Endothelial cell (in vitro differentiated cells): Measurements from ENCODE around the gene ADRA2B. TPM values are rescaled to one million over a fixed set of nuclear protein-coding genes. Genes with fewer than 3 reads are reported as not detected.

Experiments
- DNase-seq: peaks from one replicate; pipeline ENCODE4 v3.0.0; 2021; ENCODE audit warnings: low spot score
- H3K27ac Mint-ChIP-seq: one replicate; pipeline ENCODE4 v1.8.0; 2021; ENCODE audit warnings: mixed read lengths, inconsistent platforms; ENCODE audit not compliant: unreplicated experiment
- H3K27me3 Mint-ChIP-seq: one replicate; pipeline ENCODE4 v1.8.0; 2021; ENCODE audit warnings: mild to moderate bottlenecking, moderate library complexity, mixed read lengths, inconsistent platforms; ENCODE audit not compliant: unreplicated experiment
- H3K36me3 Mint-ChIP-seq: one replicate; pipeline ENCODE4 v1.8.0; 2021; ENCODE audit warnings: mild to moderate bottlenecking, low read depth, mixed read lengths, inconsistent platforms; ENCODE audit not compliant: unreplicated experiment
- H3K4me1 Mint-ChIP-seq: one replicate; pipeline ENCODE4 v1.8.0; 2021; ENCODE audit warnings: mild to moderate bottlenecking, mixed read lengths, inconsistent platforms; ENCODE audit not compliant: unreplicated experiment
- H3K4me3 Mint-ChIP-seq: one replicate; pipeline ENCODE4 v1.8.0; 2021; ENCODE audit warnings: mild to moderate bottlenecking, mixed read lengths, inconsistent platforms; ENCODE audit not compliant: unreplicated experiment
- H3K9me3 Mint-ChIP-seq: one replicate; pipeline ENCODE4 v1.8.0; 2021; ENCODE audit warnings: mixed read lengths, inconsistent platforms; ENCODE audit not compliant: unreplicated experiment
- total RNA-seq: library from RNA; stranded (reverse); fragmentation: NEBNext Ultra II Directional; extraction: Animal tissue kit (Norgen Biotek cat#: 25700); gene quantifications from one replicate; pipeline ENCODE4 v1.2.1, GENCODE V29; 2021; ENCODE audit not compliant: unreplicated experiment
- TF ChIP-seq, protein P1 (sequence below): fragments of 200-600 bp; sonication (generic); IDR thresholded peaks from one replicate; pipeline ENCODE4 v1.5.0; 2021; ENCODE audit warnings: antibody characterized with exemption; ENCODE audit not compliant: unreplicated experiment

ADRA2B gene
- total RNA-seq, 1 donor from 2014 or later: 0.46 TPM

DNA sequence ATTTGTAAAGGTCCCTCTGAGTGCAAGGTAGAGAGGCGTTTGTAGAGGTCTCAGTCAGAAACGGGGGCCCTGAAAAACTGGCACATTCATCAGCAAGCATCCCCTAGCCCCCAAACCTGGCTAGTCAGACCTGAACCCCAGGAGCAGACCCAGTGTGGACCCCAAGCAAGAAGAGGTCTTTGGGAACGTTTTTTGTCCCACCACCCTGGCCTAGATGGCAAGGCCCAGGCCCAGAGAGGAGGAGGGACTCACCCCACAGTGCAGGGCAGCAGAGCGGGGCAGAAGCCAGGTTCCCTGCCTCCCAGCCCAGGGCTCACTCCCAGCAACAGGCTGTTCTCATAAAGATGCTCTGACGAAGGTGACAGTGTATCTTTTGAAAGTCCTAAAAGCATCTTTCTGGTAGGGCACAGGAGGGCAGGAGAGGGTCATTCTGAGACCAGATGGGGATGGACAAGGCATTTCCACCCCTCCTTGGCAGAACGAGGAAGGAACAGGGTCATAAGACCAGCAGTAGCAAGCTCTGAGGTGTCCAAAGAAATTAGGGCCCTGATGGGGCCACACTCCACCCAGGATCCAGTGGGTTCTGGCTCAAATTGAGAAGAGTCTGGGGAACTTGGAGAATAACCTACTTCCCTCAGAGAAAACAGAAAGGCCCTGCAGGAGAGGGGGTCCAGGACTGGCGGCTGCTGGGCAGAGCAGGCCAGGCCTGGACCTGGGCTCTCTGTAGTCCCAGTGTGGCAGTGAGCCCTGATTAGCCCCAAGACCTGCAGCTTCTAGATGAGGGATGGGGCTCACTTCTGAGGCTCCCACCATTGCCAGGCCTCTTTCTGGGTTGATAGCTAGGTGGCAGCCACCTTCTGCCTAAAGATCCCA, 18.2 kb downstream of the ADRA2B start:
- Mint-ChIP-seq H3K27ac (no peak overlapping the region), H3K9me3 (no peaks in the 10 kb centered on the region), H3K27me3 (peaks cover 15% of the 10 kb centered on the region), H3K4me1 (no peaks in the 10 kb centered on the region), H3K36me3 (no peaks in the 10 kb centered on the region), H3K4me3 (no peak overlapping the region)
- no peak for DNase-seq
- TF ChIP-seq, protein P1, sequence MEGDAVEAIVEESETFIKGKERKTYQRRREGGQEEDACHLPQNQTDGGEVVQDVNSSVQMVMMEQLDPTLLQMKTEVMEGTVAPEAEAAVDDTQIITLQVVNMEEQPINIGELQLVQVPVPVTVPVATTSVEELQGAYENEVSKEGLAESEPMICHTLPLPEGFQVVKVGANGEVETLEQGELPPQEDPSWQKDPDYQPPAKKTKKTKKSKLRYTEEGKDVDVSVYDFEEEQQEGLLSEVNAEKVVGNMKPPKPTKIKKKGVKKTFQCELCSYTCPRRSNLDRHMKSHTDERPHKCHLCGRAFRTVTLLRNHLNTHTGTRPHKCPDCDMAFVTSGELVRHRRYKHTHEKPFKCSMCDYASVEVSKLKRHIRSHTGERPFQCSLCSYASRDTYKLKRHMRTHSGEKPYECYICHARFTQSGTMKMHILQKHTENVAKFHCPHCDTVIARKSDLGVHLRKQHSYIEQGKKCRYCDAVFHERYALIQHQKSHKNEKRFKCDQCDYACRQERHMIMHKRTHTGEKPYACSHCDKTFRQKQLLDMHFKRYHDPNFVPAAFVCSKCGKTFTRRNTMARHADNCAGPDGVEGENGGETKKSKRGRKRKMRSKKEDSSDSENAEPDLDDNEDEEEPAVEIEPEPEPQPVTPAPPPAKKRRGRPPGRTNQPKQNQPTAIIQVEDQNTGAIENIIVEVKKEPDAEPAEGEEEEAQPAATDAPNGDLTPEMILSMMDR: no peak

DNA sequence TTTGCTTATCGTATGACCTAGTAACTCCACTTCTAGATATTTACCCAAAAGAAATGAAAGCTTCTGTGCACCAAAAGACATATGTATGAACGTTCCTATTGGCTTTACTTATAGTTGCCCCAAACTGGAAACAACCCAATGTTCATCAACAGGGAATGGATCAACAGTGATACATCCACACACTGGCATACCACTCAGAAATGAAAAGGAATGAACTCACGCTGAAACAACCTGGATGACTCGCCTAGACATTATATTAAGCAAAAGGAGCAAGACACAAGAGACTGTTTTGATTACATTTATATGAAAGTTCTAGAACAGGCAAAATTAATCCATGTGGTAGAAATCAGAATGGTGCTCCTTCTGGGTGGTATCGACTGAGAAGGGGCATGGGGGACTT, 18.9 kb downstream of the ADRA2B start:
- TF ChIP-seq, protein P1: no peak
- H3K9me3 Mint-ChIP-seq: no peaks in the 10 kb centered on the region
- DNase-seq: no peak
- H3K4me3 Mint-ChIP-seq: no peak overlapping the region
- H3K27me3 Mint-ChIP-seq: peaks cover 14% of the 10 kb centered on the region
- H3K27ac Mint-ChIP-seq: no peak overlapping the region
- no peaks in the 10 kb centered on the region for H3K36me3 Mint-ChIP-seq
- no peaks in the 10 kb centered on the region for H3K4me1 Mint-ChIP-seq

DNA sequence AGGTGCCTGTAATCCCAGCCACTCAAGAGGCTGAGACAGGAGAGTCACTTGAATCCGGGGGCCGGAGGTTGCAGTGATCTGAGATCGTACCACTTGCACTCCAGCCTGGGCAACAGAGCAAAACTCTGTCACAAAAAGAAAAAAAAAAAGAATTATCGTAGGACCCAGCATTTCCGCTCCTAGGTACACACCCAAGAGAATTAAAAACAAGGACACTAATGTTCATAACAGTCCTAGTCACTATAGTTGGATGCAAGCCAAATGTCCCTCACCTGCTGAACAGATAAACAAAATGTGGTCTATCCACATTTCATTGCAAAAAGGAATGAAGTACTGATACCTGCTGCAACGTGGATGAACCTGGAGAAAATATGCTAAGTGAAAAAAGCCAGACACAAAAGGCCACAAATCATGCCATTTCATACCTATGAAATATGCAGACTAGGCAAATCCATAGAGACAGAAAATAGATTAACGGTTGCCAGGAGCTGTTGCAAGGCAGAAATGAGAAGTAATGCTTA, 21.2 kb downstream of the ADRA2B start:
- H3K4me1 Mint-ChIP-seq: no peaks in the 10 kb centered on the region
- no peaks in the 10 kb centered on the region for H3K36me3 Mint-ChIP-seq
- no peaks in the 10 kb centered on the region for H3K9me3 Mint-ChIP-seq
- peaks cover 4% of the 10 kb centered on the region for H3K27me3 Mint-ChIP-seq
- DNase-seq: no peak
- TF ChIP-seq, protein P1: no peak
- no peak overlapping the region for H3K27ac Mint-ChIP-seq
- no peak overlapping the region for H3K4me3 Mint-ChIP-seq

DNA sequence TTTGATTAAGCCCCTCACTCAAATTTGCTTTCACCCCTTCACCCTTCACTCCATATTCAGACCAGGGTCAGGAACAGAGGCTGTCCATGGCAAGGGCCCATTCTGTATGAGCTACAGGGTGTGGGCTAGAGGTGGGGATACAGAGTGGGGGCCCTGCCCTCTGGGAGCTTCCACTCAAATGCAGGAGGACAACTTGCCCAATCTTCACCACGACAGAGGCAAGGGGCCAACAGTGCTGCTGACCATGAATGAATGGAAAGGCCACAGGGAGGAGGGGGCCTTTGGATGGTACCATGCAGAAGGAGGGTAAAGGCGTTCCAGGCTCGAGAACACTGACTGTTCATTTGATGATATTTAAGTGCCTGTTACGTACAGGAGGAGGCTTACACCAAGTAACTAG, 22.8 kb downstream of the ADRA2B start:
- Mint-ChIP-seq H3K27me3 (peaks cover 4% of the 10 kb centered on the region), H3K4me3 (no peak overlapping the region), H3K36me3 (no peaks in the 10 kb centered on the region), H3K4me1 (no peaks in the 10 kb centered on the region), H3K27ac (no peak overlapping the region), H3K9me3 (no peaks in the 10 kb centered on the region)
- TF ChIP-seq, protein P1: no peak
- no peak for DNase-seq

DNA sequence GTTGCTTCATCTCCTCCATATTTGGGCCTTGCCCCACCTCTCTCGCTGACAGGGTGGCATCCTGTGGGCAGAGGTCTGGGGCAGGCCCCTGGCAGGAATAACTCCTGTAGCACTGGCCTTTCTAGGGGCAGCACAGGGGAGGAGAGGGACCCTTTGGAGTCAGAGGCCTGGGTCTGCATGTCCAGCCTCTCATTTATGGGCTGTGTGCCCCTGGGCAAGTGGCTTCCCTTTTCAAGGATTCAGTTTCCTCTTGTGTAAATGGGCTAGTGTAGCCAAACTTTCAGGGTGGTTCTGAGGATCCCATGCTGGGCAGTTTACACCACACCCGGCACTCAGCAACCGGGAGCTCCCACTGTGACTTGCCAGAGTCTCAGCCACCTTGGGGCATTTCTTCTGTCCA, 23.4 kb downstream of the ADRA2B start:
- Mint-ChIP-seq H3K9me3 (no peaks in the 10 kb centered on the region), H3K27me3 (peaks cover 4% of the 10 kb centered on the region), H3K27ac (no peak overlapping the region), H3K4me3 (no peak overlapping the region), H3K4me1 (no peaks in the 10 kb centered on the region), H3K36me3 (no peaks in the 10 kb centered on the region)
- no peak for DNase-seq
- TF ChIP-seq, protein P1: no peak
